HepG2 (cell line): ENCODE data around the gene EXOC7. TPM values are rescaled to one million over a fixed set of nuclear protein-coding genes. Genes with fewer than 3 reads are reported as not detected.
A peak's percentile ranks its signal among the peaks of the same experiment; 100 is the strongest.

ENCODE experiments used
- CREM ChIP-seq, 2 experiments: sonication (generic) in 1 of 2; formaldehyde crosslinking in 1 of 2; IDR thresholded peaks; 2 replicates each; pipeline versions ENCODE4 v1.4.0 to v1.6.1; 2016 to 2020; ENCODE audit warnings: antibody characterized with exemption in 1 of 2, mild to moderate bottlenecking in 1 of 2, missing genetic modification reagents in 1 of 2
- RFX3 ChIP-seq: IDR thresholded peaks from 2 replicates; pipeline ENCODE4 v1.6.1; 2016; ENCODE audit warnings: missing biosample characterization, missing genetic modification reagents
- SOX13 ChIP-seq, 3 experiments: fragments of 450-650 bp in 1 of 3; sonication (generic) in 1 of 3; formaldehyde crosslinking in 1 of 3; IDR thresholded peaks in 2 of 3; conservative IDR thresholded peaks in 1 of 3; 2 replicates each; pipeline versions ENCODE4 v1.5.0 to v1.6.1; 2016 to 2020; ENCODE audit warnings: antibody characterized with exemption in 1 of 3, mild to moderate bottlenecking in 1 of 3, missing compliant biosample characterization in 1 of 3, missing genetic modification reagents in 1 of 3, moderate library complexity in 1 of 3
- ZBTB20 ChIP-seq: sonication (generic); formaldehyde crosslinking; IDR thresholded peaks from 2 replicates; pipeline ENCODE4 v1.8.1; 2023; ENCODE audit warnings: missing genetic modification reagents, low read depth, mild to moderate bottlenecking, borderline replicate concordance
- ZNF10 ChIP-seq: sonication (generic); formaldehyde crosslinking; IDR thresholded peaks from 2 replicates; pipeline ENCODE4 v1.4.0; 2020; ENCODE audit warnings: mild to moderate bottlenecking, low read depth, missing genetic modification reagents, borderline replicate concordance
- ZNF331 ChIP-seq: sonication (generic); formaldehyde crosslinking; IDR thresholded peaks from 2 replicates; pipeline ENCODE4 v1.4.0; 2020; ENCODE audit warnings: missing genetic modification reagents
- ZNF616 ChIP-seq: sonication (generic); formaldehyde crosslinking; IDR thresholded peaks from 2 replicates; pipeline ENCODE4 v1.5.0; 2020; ENCODE audit warnings: low read depth, mild to moderate bottlenecking, missing genetic modification reagents
- polyA plus RNA-seq, 8 experiments: library from polyadenylated mRNA; depleted of rRNA in 3 of 8; stranded (reverse) in 7 of 8; unstranded in 1 of 8; fragments of >200 nt; fragmentation: Illumina TruSeq in 4 of 8; extraction: Trizol in 4 of 8; gene quantifications; 2 replicates each; pipeline versions ENCODE4 v1.2.1 to v1.2.3, GENCODE V29; 2011 to 2016; ENCODE audit warnings: low read depth in 4 of 8, missing spikeins in 1 of 8, mixed read lengths in 1 of 8; ENCODE audit not compliant: insufficient read depth in 1 of 8
- total RNA-seq, 5 experiments: library from RNA; depleted of rRNA; stranded (reverse); fragments of >200 nt; fragmentation: Illumina TruSeq; extraction: Trizol; gene quantifications; 2 replicates each; pipeline ENCODE4 v1.2.3, GENCODE V29; 2016; ENCODE audit warnings: low read depth in 1 of 5
- TF ChIP-seq, protein P1 (sequence below): sonication (generic); formaldehyde crosslinking; IDR thresholded peaks from 2 replicates; pipeline ENCODE4 v1.4.0; 2020; ENCODE audit warnings: missing genetic modification reagents
- TF ChIP-seq, protein P2 (sequence below): fragments of 450-650 bp; IDR thresholded peaks from 2 replicates; pipeline ENCODE4 v1.6.1; 2017; ENCODE audit warnings: mild to moderate bottlenecking
- TF ChIP-seq, protein P3 (sequence below): sonication (generic); formaldehyde crosslinking; IDR thresholded peaks from 2 replicates; pipeline ENCODE4 v1.4.0; 2020; ENCODE audit warnings: missing genetic modification reagents, borderline replicate concordance
- TF ChIP-seq, protein P4 (sequence below): sonication (generic); formaldehyde crosslinking; IDR thresholded peaks from 2 replicates; pipeline ENCODE4 v1.5.0; 2020; ENCODE audit warnings: missing genetic modification reagents

Gene EXOC7
- total and polyA plus RNA-seq, 2 of the 13 experiments (the other 11 are each of a cell fraction or from before 2014, with no cell fraction given), result 86.9 to 116 TPM

DNA sequence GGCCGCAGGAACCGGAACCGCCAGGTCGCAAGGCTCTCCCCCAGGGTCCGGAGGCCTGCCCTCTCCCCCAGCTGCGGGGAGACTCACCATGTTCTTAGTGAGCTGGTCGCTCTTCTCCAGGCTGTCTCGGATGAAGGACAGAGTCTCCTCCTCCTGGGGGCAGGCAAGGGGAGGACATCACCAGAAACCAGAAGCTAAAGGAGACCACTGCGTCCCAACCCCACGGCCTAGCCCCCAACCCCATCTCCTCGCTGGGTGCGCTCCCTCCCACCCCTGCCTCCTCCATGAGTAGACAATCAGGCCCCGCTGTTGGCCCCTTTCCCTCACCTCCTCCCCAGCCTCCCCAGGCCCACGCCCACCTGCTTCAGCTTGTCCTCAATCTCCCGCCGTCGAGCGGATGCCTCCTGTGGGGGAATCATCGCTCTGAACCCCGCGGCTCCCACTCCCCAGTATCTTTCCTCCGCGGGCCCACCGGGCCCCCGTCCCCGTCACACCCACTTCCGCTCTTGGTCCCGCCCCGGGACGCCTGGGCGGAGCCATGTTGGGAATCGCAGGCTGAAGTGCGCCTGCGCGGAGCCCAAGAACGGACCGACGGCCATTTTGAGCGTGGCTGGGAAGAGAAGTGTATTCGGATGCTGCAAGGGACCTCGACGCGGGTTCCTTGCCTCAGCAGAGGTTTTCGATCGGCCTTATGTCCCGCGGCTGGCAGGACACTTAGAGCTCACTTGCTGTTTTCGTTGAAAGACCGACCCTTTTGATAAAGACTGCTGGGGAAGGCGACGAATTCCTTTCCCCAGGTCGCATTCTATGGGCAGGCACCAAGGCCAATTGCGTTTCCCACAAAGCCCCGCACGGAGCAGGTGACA is at the start of gene EXOC7 (continued):
- TF ChIP-seq ZNF10 (CRISPR knock-in tag), result no peak
- peak; percentile 68 for TF ChIP-seq CREM (IDR thresholded peaks at IDR 0.05)
- TF ChIP-seq CREM (CRISPR knock-in tag; IDR thresholded peaks at IDR 0.05), result no peak
- no peak for TF ChIP-seq SOX13 (IDR thresholded peaks at IDR 0.05)
- peak in 1 of 2 experiments; percentile 31; a peak in 1 of 4 replicates for TF ChIP-seq SOX13 (CRISPR knock-in tag; conservative IDR thresholded peaks at IDR 0.05 in 1 of 2, IDR thresholded peaks at IDR 0.05 in 1 of 2)
- TF ChIP-seq, protein P1, sequence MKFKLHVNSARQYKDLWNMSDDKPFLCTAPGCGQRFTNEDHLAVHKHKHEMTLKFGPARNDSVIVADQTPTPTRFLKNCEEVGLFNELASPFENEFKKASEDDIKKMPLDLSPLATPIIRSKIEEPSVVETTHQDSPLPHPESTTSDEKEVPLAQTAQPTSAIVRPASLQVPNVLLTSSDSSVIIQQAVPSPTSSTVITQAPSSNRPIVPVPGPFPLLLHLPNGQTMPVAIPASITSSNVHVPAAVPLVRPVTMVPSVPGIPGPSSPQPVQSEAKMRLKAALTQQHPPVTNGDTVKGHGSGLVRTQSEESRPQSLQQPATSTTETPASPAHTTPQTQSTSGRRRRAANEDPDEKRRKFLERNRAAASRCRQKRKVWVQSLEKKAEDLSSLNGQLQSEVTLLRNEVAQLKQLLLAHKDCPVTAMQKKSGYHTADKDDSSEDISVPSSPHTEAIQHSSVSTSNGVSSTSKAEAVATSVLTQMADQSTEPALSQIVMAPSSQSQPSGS, result peak; percentile 38
- TF ChIP-seq, protein P2, sequence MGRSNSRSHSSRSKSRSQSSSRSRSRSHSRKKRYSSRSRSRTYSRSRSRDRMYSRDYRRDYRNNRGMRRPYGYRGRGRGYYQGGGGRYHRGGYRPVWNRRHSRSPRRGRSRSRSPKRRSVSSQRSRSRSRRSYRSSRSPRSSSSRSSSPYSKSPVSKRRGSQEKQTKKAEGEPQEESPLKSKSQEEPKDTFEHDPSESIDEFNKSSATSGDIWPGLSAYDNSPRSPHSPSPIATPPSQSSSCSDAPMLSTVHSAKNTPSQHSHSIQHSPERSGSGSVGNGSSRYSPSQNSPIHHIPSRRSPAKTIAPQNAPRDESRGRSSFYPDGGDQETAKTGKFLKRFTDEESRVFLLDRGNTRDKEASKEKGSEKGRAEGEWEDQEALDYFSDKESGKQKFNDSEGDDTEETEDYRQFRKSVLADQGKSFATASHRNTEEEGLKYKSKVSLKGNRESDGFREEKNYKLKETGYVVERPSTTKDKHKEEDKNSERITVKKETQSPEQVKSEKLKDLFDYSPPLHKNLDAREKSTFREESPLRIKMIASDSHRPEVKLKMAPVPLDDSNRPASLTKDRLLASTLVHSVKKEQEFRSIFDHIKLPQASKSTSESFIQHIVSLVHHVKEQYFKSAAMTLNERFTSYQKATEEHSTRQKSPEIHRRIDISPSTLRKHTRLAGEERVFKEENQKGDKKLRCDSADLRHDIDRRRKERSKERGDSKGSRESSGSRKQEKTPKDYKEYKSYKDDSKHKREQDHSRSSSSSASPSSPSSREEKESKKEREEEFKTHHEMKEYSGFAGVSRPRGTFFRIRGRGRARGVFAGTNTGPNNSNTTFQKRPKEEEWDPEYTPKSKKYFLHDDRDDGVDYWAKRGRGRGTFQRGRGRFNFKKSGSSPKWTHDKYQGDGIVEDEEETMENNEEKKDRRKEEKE, result no peak
- TF ChIP-seq, protein P3, sequence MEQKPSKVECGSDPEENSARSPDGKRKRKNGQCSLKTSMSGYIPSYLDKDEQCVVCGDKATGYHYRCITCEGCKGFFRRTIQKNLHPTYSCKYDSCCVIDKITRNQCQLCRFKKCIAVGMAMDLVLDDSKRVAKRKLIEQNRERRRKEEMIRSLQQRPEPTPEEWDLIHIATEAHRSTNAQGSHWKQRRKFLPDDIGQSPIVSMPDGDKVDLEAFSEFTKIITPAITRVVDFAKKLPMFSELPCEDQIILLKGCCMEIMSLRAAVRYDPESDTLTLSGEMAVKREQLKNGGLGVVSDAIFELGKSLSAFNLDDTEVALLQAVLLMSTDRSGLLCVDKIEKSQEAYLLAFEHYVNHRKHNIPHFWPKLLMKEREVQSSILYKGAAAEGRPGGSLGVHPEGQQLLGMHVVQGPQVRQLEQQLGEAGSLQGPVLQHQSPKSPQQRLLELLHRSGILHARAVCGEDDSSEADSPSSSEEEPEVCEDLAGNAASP (CRISPR knock-in tag), result peak; percentile 9; the same call in 1 of the 2 replicates
- 0 out of 2 replicates have a peak, but pooled peaks have one; percentile 6 for TF ChIP-seq RFX3 (CRISPR knock-in tag)
- 0 out of 2 replicates have a peak, but pooled peaks have one; percentile 27 for TF ChIP-seq ZNF616 (CRISPR knock-in tag)
- TF ChIP-seq, protein P4, sequence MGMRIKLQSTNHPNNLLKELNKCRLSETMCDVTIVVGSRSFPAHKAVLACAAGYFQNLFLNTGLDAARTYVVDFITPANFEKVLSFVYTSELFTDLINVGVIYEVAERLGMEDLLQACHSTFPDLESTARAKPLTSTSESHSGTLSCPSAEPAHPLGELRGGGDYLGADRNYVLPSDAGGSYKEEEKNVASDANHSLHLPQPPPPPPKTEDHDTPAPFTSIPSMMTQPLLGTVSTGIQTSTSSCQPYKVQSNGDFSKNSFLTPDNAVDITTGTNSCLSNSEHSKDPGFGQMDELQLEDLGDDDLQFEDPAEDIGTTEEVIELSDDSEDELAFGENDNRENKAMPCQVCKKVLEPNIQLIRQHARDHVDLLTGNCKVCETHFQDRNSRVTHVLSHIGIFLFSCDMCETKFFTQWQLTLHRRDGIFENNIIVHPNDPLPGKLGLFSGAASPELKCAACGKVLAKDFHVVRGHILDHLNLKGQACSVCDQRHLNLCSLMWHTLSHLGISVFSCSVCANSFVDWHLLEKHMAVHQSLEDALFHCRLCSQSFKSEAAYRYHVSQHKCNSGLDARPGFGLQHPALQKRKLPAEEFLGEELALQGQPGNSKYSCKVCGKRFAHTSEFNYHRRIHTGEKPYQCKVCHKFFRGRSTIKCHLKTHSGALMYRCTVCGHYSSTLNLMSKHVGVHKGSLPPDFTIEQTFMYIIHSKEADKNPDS (CRISPR knock-in tag), result no peak
- peak; percentile 77; the same call in 1 of the 2 replicates for TF ChIP-seq ZNF331
- peak; percentile 36; the same call in 1 of the 2 replicates for TF ChIP-seq ZBTB20 (CRISPR knock-in tag)
